ENCODE results near the gene PTGR1.

DNA sequence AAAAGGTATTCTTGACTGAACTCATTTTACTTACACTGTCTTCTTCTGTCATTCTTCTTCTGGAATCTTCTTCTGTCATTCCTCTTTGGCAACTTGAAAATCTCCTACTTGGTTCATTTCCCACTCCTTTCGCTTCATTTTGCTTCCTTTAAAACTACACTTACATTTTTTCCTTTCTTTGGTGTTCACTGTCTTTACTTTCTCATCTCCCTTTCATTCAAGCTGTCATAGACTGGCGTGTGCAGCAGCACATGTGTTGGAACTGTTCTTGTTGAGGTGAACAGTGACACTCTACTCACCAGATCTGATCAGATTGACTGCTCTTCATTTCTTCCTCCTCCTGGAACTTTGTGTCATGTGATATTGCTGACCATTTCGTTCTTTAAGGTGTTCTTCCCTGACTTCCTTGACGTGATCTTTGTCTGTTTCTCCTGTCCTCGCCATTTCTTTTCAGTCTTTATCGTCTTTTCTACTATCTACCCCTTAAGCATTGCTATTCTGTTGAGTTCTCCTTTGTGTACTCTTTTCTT lies 38.0 kb upstream of the PTGR1 start:
- TF ChIP-seq POLR2AphosphoS5 (IDR thresholded peaks at IDR 0.05; ENCODE audit: insufficient read depth, low read depth, low read length), result no peak
- TF ChIP-seq, protein P1, sequence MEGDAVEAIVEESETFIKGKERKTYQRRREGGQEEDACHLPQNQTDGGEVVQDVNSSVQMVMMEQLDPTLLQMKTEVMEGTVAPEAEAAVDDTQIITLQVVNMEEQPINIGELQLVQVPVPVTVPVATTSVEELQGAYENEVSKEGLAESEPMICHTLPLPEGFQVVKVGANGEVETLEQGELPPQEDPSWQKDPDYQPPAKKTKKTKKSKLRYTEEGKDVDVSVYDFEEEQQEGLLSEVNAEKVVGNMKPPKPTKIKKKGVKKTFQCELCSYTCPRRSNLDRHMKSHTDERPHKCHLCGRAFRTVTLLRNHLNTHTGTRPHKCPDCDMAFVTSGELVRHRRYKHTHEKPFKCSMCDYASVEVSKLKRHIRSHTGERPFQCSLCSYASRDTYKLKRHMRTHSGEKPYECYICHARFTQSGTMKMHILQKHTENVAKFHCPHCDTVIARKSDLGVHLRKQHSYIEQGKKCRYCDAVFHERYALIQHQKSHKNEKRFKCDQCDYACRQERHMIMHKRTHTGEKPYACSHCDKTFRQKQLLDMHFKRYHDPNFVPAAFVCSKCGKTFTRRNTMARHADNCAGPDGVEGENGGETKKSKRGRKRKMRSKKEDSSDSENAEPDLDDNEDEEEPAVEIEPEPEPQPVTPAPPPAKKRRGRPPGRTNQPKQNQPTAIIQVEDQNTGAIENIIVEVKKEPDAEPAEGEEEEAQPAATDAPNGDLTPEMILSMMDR (IDR thresholded peaks at IDR 0.05; ENCODE audit: extremely low read depth in 1 of 2, insufficient read depth in 1 of 2, low read depth in 1 of 2, low read length in 2 of 2), result no peak
- no peak for TF ChIP-seq POLR2A (IDR thresholded peaks at IDR 0.05; ENCODE audit: low read depth, low read length)
- no peak for TF ChIP-seq JUN (IDR thresholded peaks at IDR 0.05; ENCODE audit: borderline replicate concordance, insufficient read depth, insufficient read length, low read depth)
- TF ChIP-seq MYC (IDR thresholded peaks at IDR 0.05; ENCODE audit: low read depth, low read length), result no peak
- TF ChIP-seq MAX (IDR thresholded peaks at IDR 0.05; ENCODE audit: insufficient read depth, insufficient read length), result no peak
- no peak for TF ChIP-seq EZH2 (IDR thresholded peaks at IDR 0.05; ENCODE audit: borderline replicate concordance, low read depth, low read length, severe bottlenecking)
- TF ChIP-seq GATA2 (IDR thresholded peaks at IDR 0.05; ENCODE audit: insufficient read depth, insufficient read length, low read depth, low read length), result no peak

Data from endothelial cell of umbilical vein (primary cell).